GM12878 (cell line): ENCODE measurements around the gene NSL1. TPM values are rescaled to one million over a fixed set of nuclear protein-coding genes. Genes with fewer than 3 reads are reported as not detected.

ENCODE experiments used
- ASH2L ChIP-seq: fragments of 300-600, 200-600 bp; sonication (generic); IDR thresholded peaks from 2 replicates; pipeline ENCODE4 v1.6.1; 2017; ENCODE audit warnings: low read depth, mild to moderate bottlenecking, borderline replicate concordance
- CREM ChIP-seq: IDR thresholded peaks from 2 replicates; pipeline ENCODE4 v1.6.1; 2014; ENCODE audit warnings: antibody characterized with exemption, low read depth
- E2F4 ChIP-seq: IDR thresholded peaks from 2 replicates; pipeline ENCODE4 v1.6.1; 2012; ENCODE audit warnings: low read depth, low read length, improper control_type of control experiment
- ETV6 ChIP-seq, 2 experiments: fragments of 450-650 bp in 1 of 2; IDR thresholded peaks in 1 of 2; conservative IDR thresholded peaks in 1 of 2; 2 replicates each; pipeline ENCODE4 v1.6.1; 2014; ENCODE audit warnings: antibody characterized with exemption in 1 of 2, borderline replicate concordance in 1 of 2, low read depth in 1 of 2, mild to moderate bottlenecking in 1 of 2, moderate library complexity in 1 of 2
- HDAC6 ChIP-seq: fragments of 200-600 bp; sonication (generic); IDR thresholded peaks from one replicate; pipeline ENCODE4 v1.8.0; 2017; ENCODE audit warnings: antibody characterized with exemption; ENCODE audit not compliant: unreplicated experiment
- HSF1 ChIP-seq: fragments of 150-350 bp; IDR thresholded peaks from 2 replicates; pipeline ENCODE4 v1.6.1; 2014; ENCODE audit warnings: mild to moderate bottlenecking, low read depth, low read length
- NR2F1 ChIP-seq: fragments of 450-650 bp; conservative IDR thresholded peaks from 2 replicates; pipeline ENCODE4 v1.6.1; 2017; ENCODE audit warnings: mild to moderate bottlenecking
- PAX8 ChIP-seq: fragments of 450-650 bp; IDR thresholded peaks from 2 replicates; pipeline ENCODE4 v1.6.1; 2017; ENCODE audit warnings: mild to moderate bottlenecking, moderate library complexity
- RAD21 ChIP-seq: IDR thresholded peaks from 2 replicates; pipeline ENCODE4 v1.6.1; 2011; ENCODE audit warnings: mild to moderate bottlenecking, low read depth, low read length, moderate library complexity; ENCODE audit not compliant: insufficient read depth
- SMAD5 ChIP-seq: IDR thresholded peaks from 2 replicates; pipeline ENCODE4 v1.6.1; 2016; ENCODE audit warnings: antibody characterized with exemption, low read depth
- SP1 ChIP-seq: IDR thresholded peaks from one replicate; pipeline ENCODE4 v1.6.1; 2011; ENCODE audit warnings: low read depth, low read length
- SPI1 ChIP-seq: IDR thresholded peaks from 2 replicates; pipeline ENCODE4 v1.6.1; 2011; ENCODE audit warnings: low read depth, mild to moderate bottlenecking, low read length, moderate library complexity, borderline replicate concordance; ENCODE audit not compliant: insufficient read depth
- TAF1 ChIP-seq: IDR thresholded peaks from 2 replicates; pipeline ENCODE4 v1.6.1; 2011; ENCODE audit warnings: mild to moderate bottlenecking, low read depth, low read length, borderline replicate concordance
- ZBTB33 ChIP-seq: fragments of 450-650 bp; IDR thresholded peaks from 2 replicates; pipeline ENCODE4 v1.6.1; 2017; ENCODE audit warnings: mild to moderate bottlenecking
- ZZZ3 ChIP-seq: IDR thresholded peaks from 2 replicates; pipeline ENCODE4 v1.6.1; 2011; ENCODE audit warnings: low read depth; ENCODE audit not compliant: control insufficient read depth, insufficient read length
- polyA plus RNA-seq, 11 experiments: library from polyadenylated mRNA; depleted of rRNA in 4 of 11; unstranded in 6 of 11; stranded (reverse) in 5 of 11; fragments of >200 nt; fragmentation: Nextera tagmentation in 4 of 11; fragmentation: Illumina TruSeq in 1 of 11; extraction: Ambion mirVana in 4 of 11; extraction: Trizol in 1 of 11; gene quantifications; 1 replicate in 1 of 11; 2 replicates in 10 of 11; pipeline versions ENCODE4 v1.2.1 to v1.2.3, GENCODE V29; 2011 to 2016; ENCODE audit warnings: inconsistent platforms in 2 of 11, missing spikeins in 2 of 11, low read depth in 1 of 11
- total RNA-seq, 4 experiments: library from RNA; depleted of rRNA in 3 of 4; stranded (reverse); fragments of >200 nt in 3 of 4; fragmentation: Illumina TruSeq in 1 of 4; extraction: Trizol in 1 of 4; gene quantifications; 2 replicates each; pipeline versions ENCODE4 v1.2.1 to v1.2.3, GENCODE V29; 2013 to 2021
- TF ChIP-seq, protein P1 (sequence below): fragments of 450-650 bp; IDR thresholded peaks from 2 replicates; pipeline ENCODE4 v1.6.1; 2017; ENCODE audit warnings: mild to moderate bottlenecking, moderate library complexity
- TF ChIP-seq, protein P2 (sequence below): fragments of 450-650 bp; IDR thresholded peaks from 2 replicates; pipeline ENCODE4 v1.6.1; 2017; ENCODE audit warnings: borderline replicate concordance
- TF ChIP-seq, protein P3 (sequence below): IDR thresholded peaks from 2 replicates; pipeline ENCODE4 v1.6.1; 2011; ENCODE audit warnings: borderline replicate concordance, low read depth, mild to moderate bottlenecking, moderate library complexity, mixed read lengths, low read length; ENCODE audit not compliant: insufficient read depth; ENCODE audit errors: extremely low read length

Gene NSL1
- total and polyA plus RNA-seq, 10 of the 15 experiments (the other 5 are each of a cell fraction or from before 2014, with no cell fraction given) = 36.7 to 74.2 (median 46.4) TPM

GRCh38 chr1:212749821-212750535, 41.6 kb downstream of the NSL1 start (continued):
- TF ChIP-seq HSF1 = no peak
- TF ChIP-seq SP1 = no peak
- no peak for TF ChIP-seq HDAC6
- TF ChIP-seq PAX8 = no peak
- peak; percentile 47 for TF ChIP-seq RAD21
- TF ChIP-seq TAF1 = no peak
- no peak for TF ChIP-seq ASH2L
- TF ChIP-seq ZBTB33 = no peak
- TF ChIP-seq, protein P1, sequence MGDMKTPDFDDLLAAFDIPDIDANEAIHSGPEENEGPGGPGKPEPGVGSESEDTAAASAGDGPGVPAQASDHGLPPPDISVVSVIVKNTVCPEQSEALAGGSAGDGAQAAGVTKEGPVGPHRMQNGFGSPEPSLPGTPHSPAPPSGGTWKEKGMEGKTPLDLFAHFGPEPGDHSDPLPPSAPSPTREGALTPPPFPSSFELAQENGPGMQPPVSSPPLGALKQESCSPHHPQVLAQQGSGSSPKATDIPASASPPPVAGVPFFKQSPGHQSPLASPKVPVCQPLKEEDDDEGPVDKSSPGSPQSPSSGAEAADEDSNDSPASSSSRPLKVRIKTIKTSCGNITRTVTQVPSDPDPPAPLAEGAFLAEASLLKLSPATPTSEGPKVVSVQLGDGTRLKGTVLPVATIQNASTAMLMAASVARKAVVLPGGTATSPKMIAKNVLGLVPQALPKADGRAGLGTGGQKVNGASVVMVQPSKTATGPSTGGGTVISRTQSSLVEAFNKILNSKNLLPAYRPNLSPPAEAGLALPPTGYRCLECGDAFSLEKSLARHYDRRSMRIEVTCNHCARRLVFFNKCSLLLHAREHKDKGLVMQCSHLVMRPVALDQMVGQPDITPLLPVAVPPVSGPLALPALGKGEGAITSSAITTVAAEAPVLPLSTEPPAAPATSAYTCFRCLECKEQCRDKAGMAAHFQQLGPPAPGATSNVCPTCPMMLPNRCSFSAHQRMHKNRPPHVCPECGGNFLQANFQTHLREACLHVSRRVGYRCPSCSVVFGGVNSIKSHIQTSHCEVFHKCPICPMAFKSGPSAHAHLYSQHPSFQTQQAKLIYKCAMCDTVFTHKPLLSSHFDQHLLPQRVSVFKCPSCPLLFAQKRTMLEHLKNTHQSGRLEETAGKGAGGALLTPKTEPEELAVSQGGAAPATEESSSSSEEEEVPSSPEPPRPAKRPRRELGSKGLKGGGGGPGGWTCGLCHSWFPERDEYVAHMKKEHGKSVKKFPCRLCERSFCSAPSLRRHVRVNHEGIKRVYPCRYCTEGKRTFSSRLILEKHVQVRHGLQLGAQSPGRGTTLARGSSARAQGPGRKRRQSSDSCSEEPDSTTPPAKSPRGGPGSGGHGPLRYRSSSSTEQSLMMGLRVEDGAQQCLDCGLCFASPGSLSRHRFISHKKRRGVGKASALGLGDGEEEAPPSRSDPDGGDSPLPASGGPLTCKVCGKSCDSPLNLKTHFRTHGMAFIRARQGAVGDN = no peak
- TF ChIP-seq, protein P2, sequence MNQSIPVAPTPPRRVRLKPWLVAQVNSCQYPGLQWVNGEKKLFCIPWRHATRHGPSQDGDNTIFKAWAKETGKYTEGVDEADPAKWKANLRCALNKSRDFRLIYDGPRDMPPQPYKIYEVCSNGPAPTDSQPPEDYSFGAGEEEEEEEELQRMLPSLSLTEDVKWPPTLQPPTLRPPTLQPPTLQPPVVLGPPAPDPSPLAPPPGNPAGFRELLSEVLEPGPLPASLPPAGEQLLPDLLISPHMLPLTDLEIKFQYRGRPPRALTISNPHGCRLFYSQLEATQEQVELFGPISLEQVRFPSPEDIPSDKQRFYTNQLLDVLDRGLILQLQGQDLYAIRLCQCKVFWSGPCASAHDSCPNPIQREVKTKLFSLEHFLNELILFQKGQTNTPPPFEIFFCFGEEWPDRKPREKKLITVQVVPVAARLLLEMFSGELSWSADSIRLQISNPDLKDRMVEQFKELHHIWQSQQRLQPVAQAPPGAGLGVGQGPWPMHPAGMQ = no peak
- no peak for TF ChIP-seq NR2F1
- TF ChIP-seq E2F4 = no peak
- peak in 1 of 2 experiments; percentile 40; a peak in 1 of 4 replicates for TF ChIP-seq ETV6 (conservative IDR thresholded peaks at IDR 0.05 in 1 of 2, IDR thresholded peaks at IDR 0.05 in 1 of 2; ENCODE audit: borderline replicate concordance in 1 of 2, low read depth in 1 of 2)
- TF ChIP-seq, protein P3, sequence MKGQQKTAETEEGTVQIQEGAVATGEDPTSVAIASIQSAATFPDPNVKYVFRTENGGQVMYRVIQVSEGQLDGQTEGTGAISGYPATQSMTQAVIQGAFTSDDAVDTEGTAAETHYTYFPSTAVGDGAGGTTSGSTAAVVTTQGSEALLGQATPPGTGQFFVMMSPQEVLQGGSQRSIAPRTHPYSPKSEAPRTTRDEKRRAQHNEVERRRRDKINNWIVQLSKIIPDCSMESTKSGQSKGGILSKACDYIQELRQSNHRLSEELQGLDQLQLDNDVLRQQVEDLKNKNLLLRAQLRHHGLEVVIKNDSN = no peak
- TF ChIP-seq ZZZ3 = no peak
- peak; percentile 83 for TF ChIP-seq SPI1
- no peak for TF ChIP-seq SMAD5
- no peak; the same call in 1 of the 2 replicates for TF ChIP-seq CREM
